Thyroid gland (tissue), 4 donors: ENCODE measurements around the gene RPTOR.

Source experiments
- CTCF ChIP-seq, 6 experiments: fragments of 200-600 bp in 3 of 6; fragments of 450-650 bp in 3 of 6; sonication (generic) in 3 of 6; IDR thresholded peaks; one replicate each; pipeline ENCODE4 v1.5.1; 2016 to 2019; ENCODE audit warnings: antibody characterized with exemption in 6 of 6, mild to moderate bottlenecking in 2 of 6, inconsistent platforms in 1 of 6, moderate library complexity in 1 of 6
- POLR2A ChIP-seq, 2 donors: fragments of 450-650 bp; IDR thresholded peaks; one replicate each; pipeline ENCODE4 v1.6.1; 2017; ENCODE audit warnings: antibody characterized with exemption in 2 of 2, mild to moderate bottlenecking in 2 of 2, moderate library complexity in 1 of 2

GRCh38 chr17:80942423-80943345 lies 398.0 kb downstream of the RPTOR start:
- TF ChIP-seq POLR2A (IDR thresholded peaks at IDR 0.05) (no peak), CTCF (IDR thresholded peaks at IDR 0.05) (peak in 2 of 6 experiments; percentile 10 to 33)
